Measurements from ENCODE around the gene RFC2.

Gene RFC2

DNA sequence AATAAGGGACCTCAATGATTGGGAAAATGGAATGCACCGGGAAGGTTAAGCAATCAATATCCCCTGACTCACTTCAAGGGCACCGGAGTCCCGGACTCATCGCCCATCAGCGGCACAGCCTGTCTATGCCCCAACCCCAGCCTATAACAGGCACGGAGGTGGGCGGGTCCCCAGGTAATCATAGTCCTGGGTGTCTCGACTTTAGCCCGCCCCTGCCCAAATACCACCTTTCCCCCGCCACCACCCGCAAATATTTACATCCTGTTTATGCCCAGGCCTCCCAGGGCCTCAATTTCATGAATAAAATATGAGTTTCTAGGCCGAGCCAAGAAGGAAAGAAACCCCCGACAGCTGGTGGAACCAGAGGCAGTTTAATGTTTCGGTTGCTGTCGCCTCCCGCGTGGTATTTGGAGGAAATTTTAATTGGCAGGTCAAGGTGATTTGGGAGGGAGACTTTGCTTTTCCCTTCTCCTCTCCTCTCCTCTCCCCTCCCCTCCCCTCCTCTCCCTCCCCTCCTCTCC lies 15.6 kb upstream of the RFC2 start:
- Histone ChIP-seq H3K27ac (no peak overlapping the region), H3K4me3 (peak overlapping the region; percentile 78)
- DNase-seq (ENCODE audit: low spot score): no peak
- TF ChIP-seq, protein P1, sequence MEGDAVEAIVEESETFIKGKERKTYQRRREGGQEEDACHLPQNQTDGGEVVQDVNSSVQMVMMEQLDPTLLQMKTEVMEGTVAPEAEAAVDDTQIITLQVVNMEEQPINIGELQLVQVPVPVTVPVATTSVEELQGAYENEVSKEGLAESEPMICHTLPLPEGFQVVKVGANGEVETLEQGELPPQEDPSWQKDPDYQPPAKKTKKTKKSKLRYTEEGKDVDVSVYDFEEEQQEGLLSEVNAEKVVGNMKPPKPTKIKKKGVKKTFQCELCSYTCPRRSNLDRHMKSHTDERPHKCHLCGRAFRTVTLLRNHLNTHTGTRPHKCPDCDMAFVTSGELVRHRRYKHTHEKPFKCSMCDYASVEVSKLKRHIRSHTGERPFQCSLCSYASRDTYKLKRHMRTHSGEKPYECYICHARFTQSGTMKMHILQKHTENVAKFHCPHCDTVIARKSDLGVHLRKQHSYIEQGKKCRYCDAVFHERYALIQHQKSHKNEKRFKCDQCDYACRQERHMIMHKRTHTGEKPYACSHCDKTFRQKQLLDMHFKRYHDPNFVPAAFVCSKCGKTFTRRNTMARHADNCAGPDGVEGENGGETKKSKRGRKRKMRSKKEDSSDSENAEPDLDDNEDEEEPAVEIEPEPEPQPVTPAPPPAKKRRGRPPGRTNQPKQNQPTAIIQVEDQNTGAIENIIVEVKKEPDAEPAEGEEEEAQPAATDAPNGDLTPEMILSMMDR (IDR thresholded peaks at IDR 0.05): no peak

DNA sequence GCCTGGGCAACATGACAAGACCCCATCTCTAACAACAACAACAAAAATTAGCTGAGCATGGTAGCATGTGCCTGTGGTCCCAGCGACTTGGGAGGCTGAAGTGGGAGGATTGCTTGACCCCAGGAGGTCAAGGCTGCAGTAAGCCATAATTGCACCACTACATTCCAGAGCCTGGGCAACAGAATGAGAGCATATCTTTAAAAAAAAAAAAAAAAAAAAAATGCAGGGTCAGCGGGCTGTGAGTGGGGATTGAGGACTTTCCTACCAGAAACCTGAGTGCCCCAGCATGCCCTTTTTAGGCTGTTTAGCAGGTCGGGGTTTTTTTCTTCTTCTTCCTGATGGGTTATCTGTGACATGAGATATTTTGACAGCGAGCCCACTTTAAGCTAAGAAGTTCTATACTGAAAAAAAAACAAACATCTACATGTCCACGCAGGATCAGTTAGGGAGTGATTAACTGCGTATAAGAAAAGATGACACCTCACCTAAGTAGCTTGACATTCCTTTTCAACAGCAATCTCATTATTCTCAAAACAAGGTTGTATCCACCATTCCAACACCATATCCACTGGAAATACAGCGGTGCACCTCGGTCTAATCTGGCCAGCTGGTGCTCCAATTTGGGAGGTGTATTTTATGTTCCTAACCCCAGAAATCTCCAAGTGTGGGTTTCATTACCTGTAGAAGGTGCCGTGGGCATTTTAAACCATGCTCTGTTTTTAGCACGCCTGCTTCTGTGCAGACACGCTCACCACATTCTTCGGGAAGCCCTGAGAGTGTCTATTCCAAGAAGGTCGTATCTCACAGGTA lies 13.8 kb upstream of the RFC2 start:
- Histone ChIP-seq H3K4me3 (no peak overlapping the region), H3K27ac (no peak overlapping the region)
- TF ChIP-seq, protein P1 (IDR thresholded peaks at IDR 0.05): no peak
- no peak for DNase-seq (ENCODE audit: low spot score)

DNA sequence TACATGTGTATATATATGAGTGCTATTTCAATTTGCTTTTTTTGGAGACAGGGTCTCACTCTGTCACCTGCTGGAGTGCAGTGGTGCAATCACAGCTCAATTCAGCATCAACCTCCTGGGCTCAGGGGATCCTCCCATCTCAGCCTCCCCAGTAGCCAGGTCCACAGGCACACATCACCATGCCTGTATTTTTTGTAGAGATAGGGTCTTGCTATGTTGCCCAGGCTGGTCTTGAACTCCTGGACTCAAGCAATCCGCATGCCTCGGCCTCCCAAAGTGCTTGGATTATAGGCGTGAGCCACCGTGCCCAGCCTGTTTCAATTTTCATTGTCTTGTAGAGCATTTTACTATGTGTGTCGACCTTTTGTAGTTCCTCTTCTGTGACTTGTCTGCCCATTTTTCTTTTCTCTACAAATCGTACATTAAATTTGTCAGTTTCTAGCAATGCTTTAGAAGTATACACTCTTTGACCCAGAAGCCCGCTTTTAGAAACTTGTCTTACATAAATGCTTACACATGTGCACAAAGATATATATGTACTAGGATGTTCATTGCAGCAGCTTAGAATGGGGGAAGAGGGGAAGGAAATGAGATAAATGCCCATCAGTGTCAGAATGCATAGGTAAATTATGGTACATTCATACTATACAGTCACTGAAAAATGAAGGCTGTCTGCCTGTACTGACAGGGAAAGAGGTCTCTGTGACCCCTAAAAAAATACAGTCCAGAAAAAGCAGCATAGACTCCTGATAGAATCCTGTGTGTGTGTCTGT lies 12.2 kb upstream of the RFC2 start:
- Histone ChIP-seq H3K27ac (no peak overlapping the region), H3K4me3 (no peak overlapping the region)
- DNase-seq (ENCODE audit: low spot score): no peak
- TF ChIP-seq, protein P1 (IDR thresholded peaks at IDR 0.05): no peak

DNA sequence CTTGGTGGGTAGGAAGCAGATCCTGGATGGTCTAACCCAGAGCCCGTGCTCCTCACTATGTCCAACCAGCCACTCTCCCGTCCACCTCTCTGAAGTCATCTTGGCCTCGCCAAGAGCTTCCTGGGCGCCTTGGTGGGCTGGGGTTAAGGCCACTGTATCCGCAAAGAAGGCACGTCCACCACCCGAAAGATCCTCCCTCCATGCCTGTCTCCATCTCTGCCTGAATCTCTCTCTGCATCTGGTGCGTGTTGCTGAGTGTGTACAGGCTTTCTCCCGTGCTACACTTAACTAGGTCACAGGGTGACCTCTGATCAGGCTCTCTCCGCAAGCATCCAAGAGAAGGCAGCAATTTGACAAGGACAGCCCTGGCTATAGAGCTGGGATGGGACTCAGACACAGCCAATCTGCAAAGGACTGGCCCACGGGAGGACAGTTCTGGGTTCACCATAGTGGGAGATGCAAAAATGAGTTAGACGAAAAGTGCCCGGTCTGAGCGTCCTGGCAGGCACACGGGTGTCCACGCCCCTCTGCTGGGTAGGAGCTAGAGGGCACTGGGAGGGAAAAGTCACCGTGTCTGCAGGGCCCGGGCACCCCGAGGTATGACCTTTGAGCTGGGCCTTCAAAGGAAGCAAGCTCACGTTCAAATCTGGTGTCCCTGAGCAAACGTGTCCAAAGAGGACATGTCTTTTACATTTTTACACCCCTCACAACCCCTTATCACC lies 9.4 kb upstream of the RFC2 start:
- no peak overlapping the region for H3K4me3 ChIP-seq
- no peak for DNase-seq (ENCODE audit: low spot score)
- H3K27ac ChIP-seq: no peak overlapping the region

DNA sequence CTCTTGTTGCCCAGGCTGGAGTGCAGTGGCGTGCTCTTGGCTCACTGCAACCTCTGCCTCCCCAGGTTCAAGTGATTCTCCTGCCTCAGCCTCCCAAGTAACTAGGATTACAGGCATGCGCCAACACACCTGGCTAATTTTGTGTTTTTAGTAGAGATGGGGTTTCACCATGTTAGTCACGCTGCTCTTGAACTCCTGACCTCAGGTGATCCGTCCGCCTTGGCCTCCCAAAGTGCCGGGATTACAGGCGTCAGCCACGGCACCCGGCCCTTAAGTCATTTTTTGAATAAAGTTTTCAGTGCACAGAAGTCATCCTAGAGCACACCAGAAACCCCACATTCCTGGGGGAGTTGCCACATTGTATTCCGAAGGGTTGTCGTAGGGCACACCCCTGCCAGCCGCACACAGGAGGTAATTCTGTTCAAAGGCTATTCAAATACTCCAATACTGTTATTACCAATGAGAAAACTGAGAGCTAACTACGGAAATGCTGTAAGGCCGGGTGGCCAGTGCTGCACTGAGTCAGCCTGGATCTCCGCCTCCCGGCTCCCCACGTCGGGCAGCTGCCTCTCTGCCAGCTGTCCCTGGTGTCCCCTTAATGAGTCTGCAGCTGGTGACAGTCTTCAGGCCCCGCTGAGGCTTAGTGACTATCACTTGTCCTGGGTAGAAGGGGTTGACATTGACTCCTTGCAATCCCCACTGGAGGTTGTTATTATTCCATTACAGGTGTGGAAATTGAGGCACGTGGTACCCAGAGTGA lies 8.6 kb upstream of the RFC2 start:
- no peak for DNase-seq (ENCODE audit: low spot score)
- Histone ChIP-seq H3K4me3 (no peak overlapping the region), H3K27ac (no peak overlapping the region)
- TF ChIP-seq, protein P1 (IDR thresholded peaks at IDR 0.05): no peak

More for the DNA sequence above, 9.4 kb upstream of the RFC2 start:
- TF ChIP-seq, protein P1 (IDR thresholded peaks at IDR 0.05): no peak

DNA sequence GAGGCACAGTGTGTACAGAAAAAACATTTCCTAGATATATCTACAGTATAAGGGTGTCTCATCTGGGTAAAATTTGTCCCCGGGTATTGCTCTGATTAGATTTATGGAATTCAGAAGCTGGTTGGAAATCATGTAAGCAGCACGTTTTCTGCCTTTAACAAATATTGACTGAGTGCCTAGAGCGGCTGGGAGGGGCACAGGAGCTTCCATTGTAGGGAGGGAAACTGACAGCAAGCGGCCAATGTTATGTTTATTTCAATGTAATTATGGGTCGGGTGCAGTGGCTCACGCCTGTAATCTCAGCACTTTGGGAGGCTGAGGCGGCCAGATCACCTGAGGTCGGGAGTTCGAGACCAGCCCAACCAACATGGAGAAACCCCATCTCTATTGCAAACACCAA lies 4.4 kb upstream of the RFC2 start:
- no peak overlapping the region for H3K27ac ChIP-seq
- H3K4me3 ChIP-seq: no peak overlapping the region
- no peak for DNase-seq (ENCODE audit: low spot score)
- TF ChIP-seq, protein P1 (IDR thresholded peaks at IDR 0.05): no peak

Data from coronary artery (tissue), 2 donors.